Forelimb muscle (tissue), 1 donor: ENCODE results near the gene GDF9. TPM values are rescaled to one million over a fixed set of nuclear protein-coding genes. Genes with fewer than 3 reads are reported as not detected.
"Not testable (repeated sequence)": the region's sequence is repeated elsewhere in the genome, so short reads cannot be mapped to it uniquely, and the experiment has no call there.

ENCODE experiments used
- DNase-seq: peaks from one replicate; pipeline ENCODE4 v3.0.0-alpha.2; 2013; ENCODE audit warnings: low read depth
- polyA plus RNA-seq: library from polyadenylated mRNA; unstranded; fragments of 120-200 nt; gene quantifications from one replicate; pipeline ENCODE4 v1.2.1, GENCODE V29; 2013; ENCODE audit not compliant: insufficient read length

The GDF9 gene
- polyA plus RNA-seq, 1 donor: 0.95 TPM

- DNase-seq: no peak
Observed at GRCh38 chr5:132872788-132873118, 6.5 kb upstream of the GDF9 start.

GRCh38 chr5:132871459-132872284, 5.4 kb upstream of the GDF9 start:
- no peak for DNase-seq

DNA sequence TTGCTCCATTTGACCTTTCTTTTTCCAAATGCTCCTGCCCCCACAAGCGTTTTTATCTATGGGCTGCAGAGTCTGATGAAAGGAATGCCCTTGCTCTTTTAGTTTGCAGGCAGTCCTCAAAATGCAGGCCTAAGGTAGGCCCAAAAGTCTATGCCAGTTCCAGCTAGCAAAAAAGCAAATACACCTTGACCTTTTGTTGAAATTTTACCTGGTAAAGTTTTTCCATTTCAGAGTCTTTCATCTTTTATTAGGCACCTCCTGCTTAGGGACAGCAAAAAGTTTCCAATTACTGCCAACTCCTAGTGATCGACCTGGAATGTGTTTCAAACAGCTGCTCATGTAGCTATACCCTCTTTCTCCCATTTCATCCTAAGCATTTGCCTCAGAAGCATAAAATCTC, 4.5 kb upstream of the GDF9 start:
- DNase-seq: no peak

DNA sequence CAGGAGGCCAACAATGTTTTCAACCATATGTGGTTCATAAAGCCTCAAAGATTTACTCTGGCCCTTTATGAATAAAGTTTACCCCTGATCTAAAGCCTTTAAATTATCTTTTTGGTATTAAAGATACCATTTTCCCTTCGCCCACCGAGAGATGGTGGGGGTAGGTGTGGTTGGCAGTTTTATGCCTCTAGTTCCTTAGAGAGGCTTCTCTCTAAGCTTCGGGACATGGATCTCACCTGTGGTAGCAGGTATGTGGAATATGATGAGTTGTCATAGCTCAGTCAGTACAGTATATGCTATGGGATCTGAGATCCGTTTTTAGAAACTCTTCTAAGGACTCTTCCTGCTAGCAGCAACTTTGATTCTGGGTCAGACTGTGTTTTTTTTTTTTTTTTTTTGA, 2.5 kb upstream of the GDF9 start:
- no peak for DNase-seq

DNA sequence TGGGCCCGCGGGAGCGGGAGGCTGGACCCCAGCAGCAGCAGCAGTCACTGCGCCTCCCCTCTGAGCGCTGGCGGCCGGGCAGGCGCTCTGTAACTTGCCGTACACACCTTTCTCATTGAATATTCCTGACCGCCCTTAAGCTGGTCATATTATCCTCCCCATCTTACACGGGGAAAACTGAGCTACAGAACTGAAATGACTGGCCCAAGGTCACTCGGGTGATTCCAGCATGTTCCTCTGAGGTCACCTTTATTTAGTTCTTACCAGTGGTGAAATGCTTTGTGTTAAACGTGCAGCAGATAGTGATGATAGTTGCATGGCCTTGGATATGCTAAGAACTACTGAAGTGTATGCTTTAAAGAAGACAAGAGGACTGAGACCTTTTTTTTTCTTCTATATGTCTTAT, 780 bp upstream of the GDF9 start:
- no peak for DNase-seq

- no peak for DNase-seq
Observed at GRCh38 chr5:132865668-132866341, 464 bp downstream of the GDF9 start.

- DNase-seq: no peak
Observed at GRCh38 chr5:132860742-132861141, 5.5 kb downstream of the GDF9 start.

GRCh38 chr5:132859889-132860437, 6.3 kb downstream of the GDF9 start:
- DNase-seq: no peak

DNA sequence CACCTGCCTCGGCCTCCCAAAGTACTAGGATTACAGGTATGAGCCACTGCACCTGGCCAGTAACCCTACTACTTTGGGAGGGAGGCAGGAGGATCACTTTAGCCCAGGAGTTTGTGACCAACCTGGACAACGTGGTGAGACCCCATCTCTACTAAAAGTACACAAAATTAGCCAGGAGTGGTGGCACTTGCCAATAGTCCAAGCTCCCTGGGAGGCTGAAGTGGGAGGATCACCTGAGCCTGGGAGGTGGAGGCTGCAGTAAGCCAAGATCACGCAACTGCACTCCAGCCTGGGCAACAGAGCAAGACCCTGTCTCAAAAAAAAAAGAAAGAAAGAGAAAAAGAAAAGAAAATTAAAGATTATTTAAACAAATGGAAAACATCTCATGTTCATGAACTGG, 10.3 kb downstream of the GDF9 start:
- no peak for DNase-seq

DNA sequence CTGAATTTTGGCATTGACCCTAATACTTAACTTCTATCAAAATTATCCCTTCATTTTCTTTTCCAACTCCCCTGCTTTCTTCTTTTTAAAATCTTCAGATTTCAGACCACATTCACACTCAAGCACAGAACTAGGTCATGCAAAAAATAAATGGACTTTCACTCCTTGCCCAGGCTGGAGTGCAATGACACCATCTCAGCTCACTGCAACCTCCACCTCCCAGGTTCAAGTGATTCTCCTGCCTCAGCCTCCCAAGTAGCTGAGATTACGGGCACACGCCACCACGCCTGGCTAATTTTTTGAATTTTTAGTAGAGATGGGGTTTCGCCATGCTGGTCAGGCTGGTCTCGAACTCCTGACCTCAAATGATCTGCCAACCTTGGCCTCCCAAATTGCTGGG, 11.3 kb downstream of the GDF9 start:
- DNase-seq: not testable (repeated sequence)

- DNase-seq: no peak
Observed at GRCh38 chr5:132854301-132854700, 12.0 kb downstream of the GDF9 start.

GRCh38 chr5:132853790-132854189, 12.5 kb downstream of the GDF9 start:
- no peak for DNase-seq

GRCh38 chr5:132853323-132853722, 12.9 kb downstream of the GDF9 start:
- DNase-seq: no peak

DNA sequence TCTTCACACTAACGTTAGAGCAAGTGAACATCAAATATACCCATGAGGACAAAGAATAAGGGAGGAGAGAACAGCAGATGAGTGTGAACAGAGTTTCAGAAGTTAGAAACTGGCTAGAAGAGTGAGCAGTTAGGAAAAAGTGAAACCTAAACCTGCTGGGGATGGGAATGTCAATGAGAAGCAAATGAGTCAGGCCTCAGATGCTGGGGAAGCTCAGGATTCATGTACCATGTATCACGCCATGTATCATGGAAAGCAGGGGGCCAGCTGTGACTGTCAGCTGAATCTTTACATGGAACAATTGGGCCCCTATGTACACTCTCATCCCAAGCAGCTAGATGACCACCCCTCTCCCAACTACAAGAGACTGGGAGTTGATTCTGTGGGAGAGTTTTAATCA, 16.2 kb downstream of the GDF9 start:
- no peak for DNase-seq

- no peak for DNase-seq
Observed at GRCh38 chr5:132849347-132849746, 16.9 kb downstream of the GDF9 start.

DNA sequence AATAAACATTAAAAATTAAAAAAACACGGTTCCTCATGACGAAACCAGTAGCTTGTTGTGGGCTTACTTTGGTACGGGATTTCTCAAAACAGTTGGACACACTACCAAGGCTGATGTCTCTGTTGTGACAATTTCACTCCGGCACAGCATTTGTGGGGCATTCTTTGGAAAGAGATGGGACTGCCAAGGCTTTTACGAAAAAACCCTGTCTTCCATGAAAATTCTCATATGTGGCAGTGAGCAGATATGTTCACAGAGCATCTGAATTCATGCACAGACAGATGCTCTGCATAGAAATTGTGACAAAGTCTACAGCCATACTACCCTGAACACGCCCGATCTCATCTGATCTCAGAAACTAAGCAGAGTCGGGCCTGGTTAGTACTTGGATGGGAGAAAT, 18.0 kb downstream of the GDF9 start:
- DNase-seq: no peak

GRCh38 chr5:132841305-132841704, 25.0 kb downstream of the GDF9 start:
- DNase-seq: no peak

GRCh38 chr5:132840896-132841295, 25.4 kb downstream of the GDF9 start:
- DNase-seq: no peak

- DNase-seq: no peak
Observed at GRCh38 chr5:132840313-132840712, 26.0 kb downstream of the GDF9 start.

GRCh38 chr5:132839426-132840301, 26.6 kb downstream of the GDF9 start:
- no peak for DNase-seq

GRCh38 chr5:132838516-132839282, 27.6 kb downstream of the GDF9 start:
- DNase-seq: no peak
